GM12872 (cell line): ENCODE data around the gene EIF3M.

Experiments used
- TF ChIP-seq, protein P1 (sequence below): IDR thresholded peaks from 3 replicates; pipeline ENCODE4 v1.5.1; 2011; ENCODE audit warnings: low read depth, mild to moderate bottlenecking, low read length, moderate library complexity; ENCODE audit not compliant: insufficient read depth

EIF3M gene

DNA sequence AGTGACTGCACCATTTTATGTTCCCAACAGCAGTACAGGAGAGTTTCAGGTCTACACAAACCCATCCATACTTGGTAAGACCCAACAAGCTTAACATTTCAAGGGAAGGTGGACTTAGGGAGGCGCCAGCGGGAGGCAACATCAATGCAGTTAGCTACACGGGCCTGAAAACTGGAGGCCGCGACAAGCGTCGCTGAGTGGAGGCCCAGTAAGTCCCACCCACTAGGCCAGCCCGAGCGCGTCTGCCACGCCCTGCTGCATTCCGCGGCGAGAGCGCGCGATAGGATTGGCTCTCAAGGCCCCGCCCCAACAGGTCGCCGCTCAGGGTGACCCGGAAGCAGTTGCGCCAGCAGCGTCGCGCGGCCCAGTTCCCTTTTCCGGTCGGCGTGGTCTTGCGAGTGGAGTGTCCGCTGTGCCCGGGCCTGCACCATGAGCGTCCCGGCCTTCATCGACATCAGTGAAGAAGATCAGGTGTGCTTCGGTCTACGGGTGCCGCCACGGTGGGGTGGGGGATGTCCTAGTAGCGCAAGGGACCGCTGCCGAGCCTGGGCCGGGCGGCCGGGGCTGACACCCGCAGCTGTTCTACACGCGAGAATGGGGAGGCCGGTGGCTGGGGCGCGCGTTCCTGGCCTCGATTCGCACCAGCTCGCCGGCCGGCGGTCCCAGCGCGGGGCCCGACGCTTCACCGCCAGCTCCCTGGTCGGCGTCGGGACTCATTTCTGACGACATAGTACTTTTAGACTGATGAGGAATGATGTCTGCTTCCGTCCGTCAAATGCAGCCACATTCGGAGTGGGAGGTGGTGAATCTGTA, at the start of gene EIF3M:
TSS of gene EIF3M (plus strand) at position 373 of the 813 bp plus-strand sequence. CDS start at position 430, 57 bp downstream.
- TF ChIP-seq, protein P1, sequence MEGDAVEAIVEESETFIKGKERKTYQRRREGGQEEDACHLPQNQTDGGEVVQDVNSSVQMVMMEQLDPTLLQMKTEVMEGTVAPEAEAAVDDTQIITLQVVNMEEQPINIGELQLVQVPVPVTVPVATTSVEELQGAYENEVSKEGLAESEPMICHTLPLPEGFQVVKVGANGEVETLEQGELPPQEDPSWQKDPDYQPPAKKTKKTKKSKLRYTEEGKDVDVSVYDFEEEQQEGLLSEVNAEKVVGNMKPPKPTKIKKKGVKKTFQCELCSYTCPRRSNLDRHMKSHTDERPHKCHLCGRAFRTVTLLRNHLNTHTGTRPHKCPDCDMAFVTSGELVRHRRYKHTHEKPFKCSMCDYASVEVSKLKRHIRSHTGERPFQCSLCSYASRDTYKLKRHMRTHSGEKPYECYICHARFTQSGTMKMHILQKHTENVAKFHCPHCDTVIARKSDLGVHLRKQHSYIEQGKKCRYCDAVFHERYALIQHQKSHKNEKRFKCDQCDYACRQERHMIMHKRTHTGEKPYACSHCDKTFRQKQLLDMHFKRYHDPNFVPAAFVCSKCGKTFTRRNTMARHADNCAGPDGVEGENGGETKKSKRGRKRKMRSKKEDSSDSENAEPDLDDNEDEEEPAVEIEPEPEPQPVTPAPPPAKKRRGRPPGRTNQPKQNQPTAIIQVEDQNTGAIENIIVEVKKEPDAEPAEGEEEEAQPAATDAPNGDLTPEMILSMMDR, result no peak

DNA sequence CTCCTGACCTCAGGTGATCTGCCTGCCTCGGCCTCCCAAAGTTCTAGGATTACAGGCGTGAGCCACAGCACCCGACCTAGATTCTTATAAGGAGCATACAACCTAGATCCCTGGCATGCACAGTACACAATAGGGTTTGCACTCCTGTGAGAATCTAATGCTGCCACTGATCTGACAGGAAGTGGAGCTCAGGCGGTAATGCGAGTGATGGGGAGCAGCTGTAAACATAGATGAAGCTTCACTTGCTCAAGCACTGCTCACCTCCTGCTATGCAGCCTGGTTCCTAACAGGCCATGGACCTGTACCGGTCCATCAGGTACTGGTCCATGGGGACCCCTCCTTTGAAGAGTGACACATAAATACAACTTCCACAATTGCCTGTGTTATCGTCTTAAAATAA, 44.8 kb upstream of the EIF3M start:
- TF ChIP-seq, protein P1, result no peak

DNA sequence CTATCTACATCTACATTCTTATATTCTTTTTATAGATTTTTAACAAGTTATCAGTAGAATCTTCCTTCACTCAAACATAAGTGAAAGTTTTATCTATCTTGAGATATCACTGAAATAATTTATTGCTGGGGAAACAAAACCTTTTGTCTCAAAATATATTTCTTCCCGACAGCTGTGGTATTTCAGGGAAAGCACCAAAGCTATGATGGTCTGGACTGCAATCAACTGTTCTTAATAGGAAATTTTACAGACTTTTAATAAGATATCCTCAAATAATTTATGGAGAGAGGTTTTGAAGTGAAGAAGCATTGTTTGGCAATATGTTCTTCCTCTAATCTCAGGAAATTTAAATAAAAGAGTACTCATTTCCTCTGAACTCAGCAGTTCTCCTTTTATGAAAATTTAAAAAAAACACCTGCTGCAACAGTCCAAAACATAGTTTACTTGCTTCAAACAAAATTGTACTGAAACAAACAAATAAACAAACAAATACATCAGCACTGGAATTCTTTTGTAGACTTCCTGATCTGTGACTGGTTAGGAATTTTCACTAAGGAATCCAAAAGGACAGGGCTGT, 33.9 kb upstream of the EIF3M start:
- TF ChIP-seq, protein P1, result no peak

DNA sequence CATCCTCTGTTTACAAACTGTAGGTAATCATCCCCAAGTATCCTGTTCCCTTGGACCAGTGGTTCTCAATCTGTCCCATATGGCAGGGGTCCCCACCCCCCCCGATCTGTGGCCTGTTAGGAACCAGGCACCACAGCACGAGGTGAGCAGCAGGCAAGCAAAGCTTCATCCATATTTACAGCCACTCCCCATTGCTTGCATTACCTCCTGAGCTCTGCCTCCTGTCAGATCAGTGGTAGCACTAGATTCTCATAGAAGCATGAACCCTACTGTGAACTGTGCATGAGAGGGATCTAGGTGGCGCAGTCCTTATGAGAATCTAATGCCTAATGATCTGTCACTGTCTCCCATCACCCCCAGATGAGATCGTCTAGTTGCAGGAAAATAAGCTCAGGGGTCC, 33.4 kb upstream of the EIF3M start:
- TF ChIP-seq, protein P1, result no peak

DNA sequence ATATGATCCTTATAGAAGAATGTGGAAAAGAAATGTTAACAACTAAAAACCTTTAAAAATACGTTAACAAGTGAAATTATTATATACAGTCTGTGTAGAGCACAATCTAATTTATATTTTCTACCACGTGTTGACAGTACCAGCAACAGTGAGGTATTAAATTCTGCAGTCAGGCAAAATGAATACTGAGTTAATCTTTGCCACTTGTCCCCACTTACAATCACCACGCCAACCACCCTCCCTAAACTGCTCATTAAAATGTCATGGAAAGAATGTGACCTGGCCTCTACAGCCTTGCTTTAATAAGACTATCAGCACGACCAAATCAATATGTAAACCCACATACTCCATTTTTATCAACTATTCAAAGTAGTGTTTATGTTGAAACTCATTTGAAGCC, 28.5 kb upstream of the EIF3M start:
- TF ChIP-seq, protein P1, result no peak

DNA sequence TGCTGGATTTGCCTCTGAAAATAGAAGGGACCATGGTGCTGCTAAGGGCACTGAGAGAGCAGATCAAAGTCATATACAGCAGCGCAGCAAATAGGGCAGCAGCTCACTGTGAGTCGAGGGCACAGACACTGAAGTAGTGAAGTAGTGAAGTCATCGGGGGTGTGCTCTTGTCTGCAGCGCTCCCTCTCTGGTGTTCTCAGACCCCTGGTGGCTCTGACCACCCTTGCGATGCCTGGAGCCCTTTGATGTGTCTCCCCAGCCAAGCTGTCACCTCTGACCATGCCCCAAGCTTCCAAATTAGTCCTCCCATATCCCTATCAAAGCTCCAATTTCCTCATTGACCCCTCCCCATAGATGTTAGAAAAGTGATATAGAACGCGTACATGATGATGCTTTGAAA, 27.7 kb upstream of the EIF3M start:
- TF ChIP-seq, protein P1, result no peak

DNA sequence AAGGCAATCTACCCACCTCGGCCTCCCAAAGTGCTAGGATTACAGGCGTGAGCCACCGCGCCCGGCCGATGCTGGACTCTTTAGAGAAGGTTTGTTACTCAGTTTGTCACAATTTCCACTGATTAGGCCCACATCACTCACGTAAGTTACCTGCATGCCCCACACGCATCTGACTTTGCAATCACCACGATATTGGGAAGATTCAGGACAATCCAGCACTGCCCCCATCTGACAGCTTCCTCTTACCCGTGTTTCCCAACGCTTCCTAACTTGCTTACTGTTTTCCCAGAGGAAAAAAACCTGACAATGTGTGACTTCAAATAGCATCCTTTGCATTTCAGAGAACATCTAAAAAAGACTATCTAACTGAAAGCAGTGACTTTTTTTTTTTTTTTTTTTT, 21.8 kb upstream of the EIF3M start:
- TF ChIP-seq, protein P1, result no peak
